ENCODE results near the gene TAOK2. TPM values are rescaled to one million over a fixed set of nuclear protein-coding genes. Genes with fewer than 3 reads are reported as not detected.
"Not testable (repeated sequence)": the region's sequence is repeated elsewhere in the genome, so short reads cannot be mapped to it uniquely, and the experiment has no call there.

The TAOK2 gene
- total and polyA plus RNA-seq, 2 experiments from 2014 or later = 24.5 to 33.4 TPM

- Histone ChIP-seq H2AFZ (peak overlapping the region; percentile 35), H3K27ac (no peak overlapping the region), H3K9me3 (ENCODE audit: low read depth) (no peaks in the 10 kb centered on the region), H3K4me1 (ENCODE audit: insufficient read depth) (no peaks in the 10 kb centered on the region), H3K4me2 (peak overlapping the region; percentile 99), H3K36me3 (replicated peaks; ENCODE audit: insufficient read depth, low read depth) (no peaks in the 10 kb centered on the region), H3K27me3 (peaks cover 25% of the 10 kb centered on the region), H3K79me2 (no peaks in the 10 kb centered on the region), H4K20me1 (ENCODE audit: insufficient read depth, poor library complexity, severe bottlenecking) (no peaks in the 10 kb centered on the region), H3K9me2 (replicated peaks; ENCODE audit: insufficient read depth) (no peaks in the 10 kb centered on the region), H3K4me3 (no peak overlapping the region)
- no peak for TF ChIP-seq CTCF (IDR thresholded peaks at IDR 0.05; ENCODE audit: poor library complexity)
- no peak for TF ChIP-seq EZH2 (IDR thresholded peaks at IDR 0.05; ENCODE audit: borderline replicate concordance)
- no peak for TF ChIP-seq EZH2phosphoT487 (IDR thresholded peaks at IDR 0.05; ENCODE audit: low read depth, severe bottlenecking, unreplicated experiment)
- 32% methylated on average over 27 of the region's 31 CpGs for WGBS (ENCODE audit: low lambda C conversion rate, missing lambda C conversion rate)
- no peak for DNase-seq (ENCODE audit: low spot score)
These were observed 38.2 kb downstream of the TAOK2 start for GRCh38 chr16:30011714-30012504.

DNA sequence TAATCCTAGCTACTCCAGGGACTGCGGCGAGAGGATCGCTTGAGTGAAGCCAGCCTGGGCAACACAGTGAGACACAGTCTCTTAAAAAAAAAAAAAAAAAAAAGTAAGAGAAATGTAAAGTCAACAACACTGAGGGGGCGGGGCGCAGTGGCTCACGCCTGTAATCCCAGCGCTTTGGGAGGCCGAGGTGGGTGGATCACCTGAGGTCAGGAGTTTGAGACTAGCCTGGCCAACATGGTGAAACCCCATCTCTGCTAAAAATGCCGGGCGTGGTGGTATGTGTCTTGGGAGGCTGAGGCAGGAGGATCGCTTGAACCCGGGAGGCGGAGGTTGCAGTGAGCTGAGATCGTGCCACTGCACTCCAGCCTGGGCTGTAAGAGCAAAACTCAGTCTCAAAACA, 38.9 kb downstream of the TAOK2 start:
- WGBS (ENCODE audit: low lambda C conversion rate, missing lambda C conversion rate) = 81% methylated on average over 14 of the region's 14 CpGs
- H3K27ac ChIP-seq; H3K4me1 ChIP-seq (ENCODE audit: insufficient read depth); H2AFZ ChIP-seq; H3K4me2 ChIP-seq; H3K9me2 ChIP-seq (replicated peaks; ENCODE audit: insufficient read depth); H3K4me3 ChIP-seq; H3K79me2 ChIP-seq; H4K20me1 ChIP-seq (ENCODE audit: insufficient read depth, poor library complexity, severe bottlenecking); H3K36me3 ChIP-seq (replicated peaks; ENCODE audit: insufficient read depth, low read depth); H3K9me3 ChIP-seq (ENCODE audit: low read depth); DNase-seq (ENCODE audit: low spot score): not testable (repeated sequence)
- H3K27me3 ChIP-seq = peaks cover 25% of the 10 kb centered on the region

DNA sequence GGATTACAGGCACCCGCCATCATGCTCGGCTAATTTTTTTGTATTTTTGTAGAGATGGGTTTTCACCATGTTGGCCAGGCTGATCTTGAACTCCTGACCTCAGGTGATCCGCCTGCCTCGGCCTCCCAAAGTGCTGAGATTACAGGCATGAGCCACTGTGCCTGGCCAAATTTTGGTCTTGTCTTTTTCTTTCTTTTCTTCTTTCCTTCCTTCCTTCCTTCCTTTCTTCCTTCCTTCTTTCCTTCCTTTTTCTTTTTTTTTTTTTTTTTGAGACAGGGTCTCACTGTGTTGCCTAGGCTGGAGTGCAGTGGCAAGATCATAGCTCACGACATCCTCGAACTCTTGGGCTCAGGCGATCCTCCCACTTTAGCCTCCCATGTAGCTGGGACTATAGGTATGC, 41.8 kb downstream of the TAOK2 start:
- H3K9me2 ChIP-seq (replicated peaks; ENCODE audit: insufficient read depth); H3K4me3 ChIP-seq; H3K4me2 ChIP-seq; DNase-seq (ENCODE audit: low spot score); H3K79me2 ChIP-seq; H3K9me3 ChIP-seq (ENCODE audit: low read depth); H2AFZ ChIP-seq; H3K27ac ChIP-seq; H3K4me1 ChIP-seq (ENCODE audit: insufficient read depth); H3K36me3 ChIP-seq (replicated peaks; ENCODE audit: insufficient read depth, low read depth); H4K20me1 ChIP-seq (ENCODE audit: insufficient read depth, poor library complexity, severe bottlenecking): not testable (repeated sequence)
- peaks cover 17% of the 10 kb centered on the region for H3K27me3 ChIP-seq
- WGBS (ENCODE audit: low lambda C conversion rate, missing lambda C conversion rate) = 91% methylated on average over 7 of the region's 7 CpGs

- H3K4me3 ChIP-seq = no peak overlapping the region
- peaks cover 7% of the 10 kb centered on the region for H3K27me3 ChIP-seq
- H3K9me2 ChIP-seq (replicated peaks; ENCODE audit: insufficient read depth) = no peaks in the 10 kb centered on the region
- H2AFZ ChIP-seq = no peak overlapping the region
- no peaks in the 10 kb centered on the region for H3K4me1 ChIP-seq (ENCODE audit: insufficient read depth)
- no peaks in the 10 kb centered on the region for H3K36me3 ChIP-seq (replicated peaks; ENCODE audit: insufficient read depth, low read depth)
- DNase-seq (ENCODE audit: low spot score) = no peak
- H3K79me2 ChIP-seq = no peaks in the 10 kb centered on the region
- TF ChIP-seq EZH2phosphoT487 (IDR thresholded peaks at IDR 0.05; ENCODE audit: low read depth, severe bottlenecking, unreplicated experiment) (no peak), EZH2 (IDR thresholded peaks at IDR 0.05; ENCODE audit: borderline replicate concordance) (no peak), CTCF (IDR thresholded peaks at IDR 0.05; ENCODE audit: poor library complexity) (no peak)
- no peak overlapping the region for H3K27ac ChIP-seq
- no peaks in the 10 kb centered on the region for H4K20me1 ChIP-seq (ENCODE audit: insufficient read depth, poor library complexity, severe bottlenecking)
- no peaks in the 10 kb centered on the region for H3K9me3 ChIP-seq (ENCODE audit: low read depth)
- H3K4me2 ChIP-seq = no peak overlapping the region
- 66% methylated on average over 8 of the region's 8 CpGs for WGBS (ENCODE audit: low lambda C conversion rate, missing lambda C conversion rate)
These were observed 43.0 kb downstream of the TAOK2 start for GRCh38 chr16:30016555-30017276.
